Stimulated activated CD8-positive, alpha-beta memory T cell treated with anti-CD3 and anti-CD28 coated beads, Interleukin-7, amount 100 ng/mL, for 4 hours (primary cell): Measurements from ENCODE around the gene EXOSC2.

Experiments
- DNase-seq, 2 donors: peaks; one replicate each; pipeline ENCODE4 v3.0.0-alpha.2; 2020; ENCODE audit warnings: low read depth in 2 of 2

Gene EXOSC2

GRCh38 chr9:130736834-130737233 is 43.3 kb downstream of the EXOSC2 start:
- DNase-seq = no peak

DNA sequence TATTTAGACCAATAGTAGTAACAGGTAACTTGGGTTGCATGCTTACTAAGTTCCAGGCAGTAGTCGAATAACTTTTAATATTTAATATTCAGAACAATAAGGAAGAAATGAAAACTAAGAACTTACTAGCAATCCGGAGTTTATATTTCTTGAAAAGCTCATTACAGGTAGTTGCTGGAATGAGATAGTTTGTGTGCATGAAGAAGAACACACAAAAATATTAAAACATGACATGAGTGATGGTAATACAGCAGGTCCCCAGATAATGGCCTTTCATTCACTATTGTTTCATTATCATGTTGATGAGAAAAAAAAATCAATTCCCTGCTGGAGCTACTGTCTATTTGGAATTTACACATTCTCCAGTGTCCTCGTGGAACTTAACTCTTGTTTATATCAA is 44.7 kb downstream of the EXOSC2 start:
- no peak for DNase-seq

DNA sequence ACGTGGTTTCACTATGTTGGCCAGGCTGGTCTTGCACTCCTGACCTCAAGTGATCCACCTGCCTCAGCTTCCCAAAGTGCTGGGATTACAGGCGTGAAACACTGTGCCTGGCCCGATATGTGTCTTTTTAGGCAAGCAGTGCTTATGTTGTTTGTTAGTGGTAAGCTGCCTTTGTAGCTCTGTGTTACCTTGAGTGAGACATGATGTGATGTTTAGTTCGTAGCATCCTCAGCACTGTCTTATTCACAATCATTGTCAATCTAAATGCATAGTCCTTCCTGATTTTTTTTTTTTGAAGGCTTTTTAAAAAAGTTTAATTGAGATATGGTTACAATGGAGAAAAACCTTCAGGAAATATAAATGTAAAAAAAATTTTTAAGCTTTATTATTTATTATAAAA is 45.5 kb downstream of the EXOSC2 start:
- DNase-seq = no peak

DNA sequence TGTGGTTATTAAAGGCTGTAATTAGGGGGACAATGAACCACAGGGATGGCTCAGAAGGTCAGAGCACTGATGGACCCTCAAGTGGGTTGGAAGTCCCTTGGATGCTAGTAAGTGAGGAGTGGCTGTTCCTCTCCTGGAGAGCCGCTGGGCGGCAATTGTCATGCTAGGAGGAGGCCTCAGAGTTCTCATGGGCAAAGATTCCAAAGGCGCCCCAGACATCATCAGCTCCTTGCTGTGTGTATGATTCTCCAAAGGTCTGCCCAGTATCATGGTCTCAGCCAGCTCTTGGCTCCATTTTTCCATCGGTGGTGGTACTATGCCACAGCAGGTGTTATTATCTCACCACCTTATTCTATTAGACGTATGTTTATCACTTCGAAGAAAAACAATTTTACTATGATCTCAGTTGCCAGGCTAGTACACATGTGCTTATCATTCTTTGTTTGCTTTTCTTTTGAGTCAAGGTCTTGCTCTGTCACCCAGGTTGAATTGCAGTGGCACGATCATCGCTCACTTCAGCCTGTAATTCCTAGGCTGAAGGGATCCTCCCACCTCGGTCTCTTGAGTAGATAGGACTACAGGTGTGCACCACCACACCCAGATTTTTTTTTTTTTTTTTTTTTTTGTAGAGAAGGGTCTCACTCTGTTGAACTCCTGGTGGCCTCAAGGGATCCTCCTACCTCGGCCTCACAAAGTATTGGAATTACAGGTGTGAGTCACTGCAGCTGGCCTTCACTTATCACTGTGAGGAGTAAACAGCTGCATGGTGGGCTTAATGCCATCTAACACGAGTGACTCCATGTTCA is 46.8 kb downstream of the EXOSC2 start:
- no peak for DNase-seq

GRCh38 chr9:130741024-130741305 is 47.4 kb downstream of the EXOSC2 start:
- DNase-seq = no peak

DNA sequence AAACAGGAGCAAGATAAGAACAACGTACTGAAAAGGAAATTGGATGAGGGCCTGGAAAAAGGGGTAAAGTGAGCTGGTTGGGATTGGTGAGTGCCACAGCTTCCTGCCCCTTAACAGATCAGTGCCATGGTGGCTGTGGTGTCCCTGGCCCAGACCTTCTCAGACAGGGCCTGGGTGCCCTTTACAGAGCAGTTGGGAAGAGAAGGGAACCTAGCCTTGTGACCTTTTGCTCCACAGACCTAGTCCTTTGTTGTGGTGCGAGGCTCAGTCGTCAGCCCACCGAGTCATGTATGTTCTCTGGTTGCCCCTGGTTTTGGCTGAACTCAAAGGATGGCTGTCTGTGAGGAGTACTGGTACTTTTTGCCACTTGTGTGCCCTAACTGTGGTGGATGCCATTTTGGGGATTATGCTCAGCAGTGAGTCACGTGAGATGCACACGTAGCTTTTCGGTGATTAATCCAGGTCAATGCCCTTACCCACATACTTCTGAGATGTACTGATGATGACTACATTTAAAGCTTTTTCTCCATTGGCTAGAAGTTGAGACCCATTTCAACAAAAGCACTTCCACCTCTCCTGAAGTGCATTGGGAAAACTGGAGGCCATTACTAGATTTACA is 48.4 kb downstream of the EXOSC2 start:
- no peak for DNase-seq

- DNase-seq = no peak
These were observed 50.1 kb downstream of the EXOSC2 start for GRCh38 chr9:130743656-130744055.

DNA sequence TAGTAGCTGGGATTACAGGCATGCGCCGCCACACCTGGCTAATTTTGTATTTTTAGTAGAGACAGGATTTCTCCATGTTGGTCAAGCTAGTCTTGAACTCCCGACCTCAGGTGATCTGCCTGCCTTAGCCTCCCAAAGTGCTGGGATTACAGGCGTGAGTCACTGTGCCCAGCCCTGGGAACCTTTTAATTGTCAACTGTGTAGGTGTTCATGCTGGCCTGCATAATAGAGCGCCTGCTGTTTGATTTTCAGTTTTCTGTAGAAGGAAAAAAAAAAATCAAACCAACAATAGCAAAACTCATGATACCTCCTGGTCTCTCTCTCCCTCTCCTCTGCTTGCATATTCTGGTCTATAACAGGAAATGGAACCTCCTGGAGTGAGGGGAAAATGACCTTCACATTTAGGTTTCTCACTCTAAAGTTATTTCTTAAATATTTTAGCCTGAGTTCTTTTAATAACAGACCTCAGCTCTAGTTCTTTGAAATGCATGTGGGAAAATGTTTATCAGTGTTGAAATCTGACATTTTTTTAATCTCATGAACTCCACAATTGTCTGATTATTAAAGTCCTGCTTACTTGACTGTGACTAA is 51.7 kb downstream of the EXOSC2 start:
- DNase-seq = no peak

- no peak for DNase-seq
These were observed 52.2 kb downstream of the EXOSC2 start for GRCh38 chr9:130745829-130746228.

GRCh38 chr9:130746434-130747212 is 53.0 kb downstream of the EXOSC2 start:
- DNase-seq = no peak

DNA sequence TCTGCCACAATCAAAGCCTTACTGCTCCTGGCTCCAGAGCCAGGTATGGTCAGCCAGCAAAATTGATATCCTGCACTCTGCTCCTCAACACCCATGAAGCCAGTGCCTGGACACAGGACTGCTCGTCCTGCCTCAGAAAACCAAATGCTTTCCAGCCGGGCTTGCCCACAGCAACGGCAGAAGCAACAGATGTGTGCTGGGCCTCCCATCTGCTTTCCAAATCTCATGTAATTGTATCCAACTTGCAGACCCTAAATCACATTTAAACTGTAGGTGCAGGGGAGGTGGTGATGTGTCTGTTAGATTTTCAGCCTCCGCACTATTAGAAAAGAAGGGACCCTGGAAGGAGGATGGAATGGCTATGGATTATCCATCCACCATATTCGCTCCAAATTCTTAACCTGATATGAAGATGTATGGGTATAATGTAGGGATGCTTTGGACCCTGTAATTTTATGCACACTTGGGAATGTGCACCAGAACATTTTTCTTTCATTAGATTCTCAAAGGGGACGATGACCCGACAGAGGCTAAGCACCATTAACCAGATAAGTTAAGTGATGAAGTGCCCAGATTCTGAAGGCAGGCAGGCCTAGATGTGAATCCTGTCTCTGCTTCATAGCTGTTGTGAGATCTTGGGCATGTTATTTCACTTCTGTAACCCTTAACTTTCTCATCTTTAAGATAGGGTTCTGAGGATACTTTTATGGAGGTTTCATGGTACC is 58.2 kb downstream of the EXOSC2 start:
- DNase-seq = no peak
